Measurements from ENCODE around the gene CUL7.

- no peak for TF ChIP-seq POLR2A (IDR thresholded peaks at IDR 0.05)
- TF ChIP-seq CTCF (IDR thresholded peaks at IDR 0.05 in 4 of 5, conservative IDR thresholded peaks at IDR 0.05 in 1 of 5), result no peak
Observed at GRCh38 chr6:43033496-43034189, 20.0 kb downstream of the CUL7 start.
